ENCODE measurements around the gene RALGPS2. TPM values are rescaled to one million over a fixed set of nuclear protein-coding genes. Genes with fewer than 3 reads are reported as not detected.
A peak's percentile ranks its signal among the peaks of the same experiment; 100 is the strongest.

The RALGPS2 gene
- total and polyA plus RNA-seq, 9 of the 15 experiments (the other 6 are each of a cell fraction or from before 2014, with no cell fraction given), result 0.28 to 6.5 (median 2.6) TPM

GRCh38 chr1:178726087-178726517 is 1.1 kb downstream of the RALGPS2 start (continued):
- TF ChIP-seq GTF3C2 (IDR thresholded peaks at IDR 0.05; ENCODE audit: borderline replicate concordance, extremely low read depth, insufficient read length) (no peak), PHF8 (IDR thresholded peaks at IDR 0.05; ENCODE audit: borderline replicate concordance, low read length) (peak; percentile 62), CXXC5 (CRISPR knock-in tag; IDR thresholded peaks at IDR 0.05) (no peak), HNRNPLL (IDR thresholded peaks at IDR 0.05; ENCODE audit: low read depth, low read length, poor library complexity, severe bottlenecking) (no peak), ZNF695 (CRISPR knock-in tag; IDR thresholded peaks at IDR 0.05) (no peak), AFF4 (CRISPR knock-in tag; IDR thresholded peaks at IDR 0.05) (no peak; the same call in 1 of the 2 replicates), TCFL5 (CRISPR knock-in tag; conservative IDR thresholded peaks at IDR 0.05) (no peak), HMG20A (CRISPR knock-in tag; conservative IDR thresholded peaks at IDR 0.05) (no peak), FOXM1 (IDR thresholded peaks at IDR 0.05; ENCODE audit: low read depth) (no peak), FOXM1 (CRISPR knock-in tag; IDR thresholded peaks at IDR 0.05; ENCODE audit: low read depth) (no peak), LEF1 (IDR thresholded peaks at IDR 0.05) (no peak), SNAPC5 (CRISPR knock-in tag; IDR thresholded peaks at IDR 0.05) (no peak), PHF20 (IDR thresholded peaks at IDR 0.05; ENCODE audit: partially characterized antibody) (no peak), CTBP1 (IDR thresholded peaks at IDR 0.05; ENCODE audit: borderline replicate concordance) (peak; percentile 33; the same call in 1 of the 2 replicates), SMARCA4 (IDR thresholded peaks at IDR 0.05) (no peak; the same call in 1 of the 2 replicates), POLR2H (tag; IDR thresholded peaks at IDR 0.05; ENCODE audit: low read depth) (no peak), ZNF75A (CRISPR knock-in tag; IDR thresholded peaks at IDR 0.05) (no peak), TSC22D4 (tag; IDR thresholded peaks at IDR 0.05) (no peak), RBBP5 (IDR thresholded peaks at IDR 0.05; ENCODE audit: borderline replicate concordance, insufficient read depth, low read length, poor library complexity, severe bottlenecking) (no peak), POU5F1 (IDR thresholded peaks at IDR 0.05; ENCODE audit: borderline replicate concordance, low read depth, low read length, partially characterized antibody) (no peak), TRIM24 (IDR thresholded peaks at IDR 0.05) (no peak)
